ENCODE results near the gene KCNQ2.

DNA sequence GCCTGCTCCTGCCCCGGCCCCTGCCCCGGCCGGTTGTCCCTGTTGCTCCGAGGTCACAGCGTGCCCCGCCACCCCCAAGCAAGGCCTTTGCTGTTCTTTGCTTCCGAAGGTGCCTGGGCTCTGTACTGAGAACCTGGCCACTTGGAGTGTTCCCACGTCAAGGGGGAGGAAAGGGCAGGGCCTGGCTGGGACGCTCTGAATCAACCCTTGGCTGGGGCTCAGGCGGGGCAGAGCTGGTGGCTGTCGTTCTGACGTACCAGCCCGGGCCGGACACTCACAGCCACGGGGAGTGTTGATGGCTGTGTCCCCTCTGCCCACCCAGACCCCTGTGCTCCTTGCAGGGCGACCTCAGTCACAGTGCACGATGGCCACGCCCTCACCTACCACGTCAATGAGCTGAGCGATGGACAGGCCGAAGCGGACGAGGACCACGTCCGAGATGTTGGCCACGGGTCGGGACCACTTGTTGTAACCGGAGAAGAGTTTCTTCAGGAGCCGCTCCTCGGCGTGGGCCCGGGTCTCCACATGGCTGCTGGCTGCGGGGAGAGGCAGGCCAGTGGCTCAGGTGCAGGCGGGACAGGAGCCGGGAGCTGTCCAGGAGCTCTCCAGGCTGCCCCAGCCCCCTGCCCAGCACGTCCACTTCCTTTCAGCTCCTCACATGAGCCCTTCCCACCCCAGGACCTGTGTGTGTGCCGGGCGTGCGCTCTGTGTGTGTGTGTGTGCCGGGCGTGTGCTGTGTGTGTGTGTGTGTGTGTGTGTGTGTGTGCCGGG is 113.1 kb downstream of the KCNQ2 start:
- TF ChIP-seq EZH2phosphoT487 (IDR thresholded peaks at IDR 0.05; ENCODE audit: low read depth) = no peak
- TF ChIP-seq, protein P1, sequence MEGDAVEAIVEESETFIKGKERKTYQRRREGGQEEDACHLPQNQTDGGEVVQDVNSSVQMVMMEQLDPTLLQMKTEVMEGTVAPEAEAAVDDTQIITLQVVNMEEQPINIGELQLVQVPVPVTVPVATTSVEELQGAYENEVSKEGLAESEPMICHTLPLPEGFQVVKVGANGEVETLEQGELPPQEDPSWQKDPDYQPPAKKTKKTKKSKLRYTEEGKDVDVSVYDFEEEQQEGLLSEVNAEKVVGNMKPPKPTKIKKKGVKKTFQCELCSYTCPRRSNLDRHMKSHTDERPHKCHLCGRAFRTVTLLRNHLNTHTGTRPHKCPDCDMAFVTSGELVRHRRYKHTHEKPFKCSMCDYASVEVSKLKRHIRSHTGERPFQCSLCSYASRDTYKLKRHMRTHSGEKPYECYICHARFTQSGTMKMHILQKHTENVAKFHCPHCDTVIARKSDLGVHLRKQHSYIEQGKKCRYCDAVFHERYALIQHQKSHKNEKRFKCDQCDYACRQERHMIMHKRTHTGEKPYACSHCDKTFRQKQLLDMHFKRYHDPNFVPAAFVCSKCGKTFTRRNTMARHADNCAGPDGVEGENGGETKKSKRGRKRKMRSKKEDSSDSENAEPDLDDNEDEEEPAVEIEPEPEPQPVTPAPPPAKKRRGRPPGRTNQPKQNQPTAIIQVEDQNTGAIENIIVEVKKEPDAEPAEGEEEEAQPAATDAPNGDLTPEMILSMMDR (IDR thresholded peaks at IDR 0.05; ENCODE audit: low read depth, low read length) = no peak

Measured in OCI-LY3 (cell line).